SK-N-MC (cell line): ENCODE data around the gene DDX25.

Experiments
- EZH2 ChIP-seq: fragments of 200-600 bp; sonication (generic); IDR thresholded peaks from one replicate; pipeline ENCODE4 v1.6.1; 2017; ENCODE audit warnings: antibody characterized with exemption
- POLR2AphosphoS5 ChIP-seq: IDR thresholded peaks from 2 replicates; pipeline ENCODE4 v1.6.1; 2012; ENCODE audit warnings: mild to moderate bottlenecking, low read depth, low read length, borderline replicate concordance

- TF ChIP-seq EZH2 (no peak), POLR2AphosphoS5 (no peak)
These were observed 37.6 kb downstream of the DDX25 start for GRCh38 chr11:125941619-125942611.
